ENCODE data around the gene SLX9. TPM values are rescaled to one million over a fixed set of nuclear protein-coding genes. Genes with fewer than 3 reads are reported as not detected.
"Not testable (repeated sequence)": the region's sequence is repeated elsewhere in the genome, so short reads cannot be mapped to it uniquely, and the experiment has no call there.

The SLX9 gene
- polyA plus RNA-seq, 1 experiment: 12.4 TPM

GRCh38 chr21:44975720-44976555 lies 36.1 kb downstream of the SLX9 start:
- no peak for DNase-seq (ENCODE audit: low read depth)
- ChIA-PET CTCF (interaction anchor here (1.8 kb wide), 1 partner anchor 12 kb away, joined by 5 read pairs; no protein-coding TSS in a partner anchor), POLR2A (no interaction called here)
- TF ChIP-seq CTCF (IDR thresholded peaks at IDR 0.05; ENCODE audit: insufficient read depth, low read depth, low read length): no peak
- H3K27me3 ChIP-seq (ENCODE audit: control insufficient read depth, insufficient read depth, low read length): no peaks in the 10 kb centered on the region
- H3K36me3 ChIP-seq (ENCODE audit: control insufficient read depth, insufficient read depth, low read length): peaks cover 3% of the 10 kb centered on the region
- no peak overlapping the region for H3K4me3 ChIP-seq (ENCODE audit: low read depth, low read length)

GRCh38 chr21:44976556-44977393 lies 36.9 kb downstream of the SLX9 start:
- POLR2A ChIA-PET: not testable (repeated sequence)

DNA sequence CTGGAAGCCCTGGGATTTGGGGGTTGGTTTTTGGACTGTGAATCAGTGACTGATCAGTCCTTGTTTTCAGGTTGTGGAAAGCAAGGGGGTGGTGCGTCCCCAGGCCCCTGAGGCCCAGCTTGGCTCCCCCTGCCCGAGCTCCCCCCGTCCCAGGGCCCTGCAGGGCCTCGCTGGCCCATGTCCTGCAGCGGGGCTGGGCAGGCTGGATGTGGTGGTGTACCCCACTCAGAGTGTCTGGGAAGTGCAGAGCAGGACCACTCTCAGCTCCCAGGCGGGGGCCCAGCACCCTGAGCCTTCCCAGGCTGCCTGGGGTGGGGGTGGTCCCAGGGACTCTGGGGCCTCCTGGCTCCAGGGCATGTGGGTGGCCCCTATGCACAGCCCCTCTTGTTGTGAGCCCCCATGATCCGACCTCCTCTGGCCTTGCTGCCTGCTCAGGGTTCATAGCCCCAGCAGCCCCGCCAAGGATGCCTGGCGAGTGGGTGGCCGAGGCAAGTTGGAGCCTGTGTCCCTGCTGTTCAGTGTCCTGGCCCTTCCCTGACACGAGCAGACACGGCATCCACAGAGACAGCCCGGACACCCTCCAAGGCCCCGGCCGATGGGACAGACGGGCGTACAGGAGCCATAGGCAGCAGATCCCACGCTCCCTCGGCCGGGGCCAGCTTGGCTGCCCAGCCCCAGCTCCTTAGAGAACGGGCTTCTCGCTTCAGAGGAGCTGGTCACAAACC lies 37.9 kb downstream of the SLX9 start:
- POLR2A ChIA-PET: no interaction called here
- no peaks in the 10 kb centered on the region for H3K27me3 ChIP-seq (ENCODE audit: control insufficient read depth, insufficient read depth, low read length)
- H3K36me3 ChIP-seq (ENCODE audit: control insufficient read depth, insufficient read depth, low read length): peaks cover 3% of the 10 kb centered on the region; the same call in 1 of the 2 replicates
- no peak for TF ChIP-seq CTCF (IDR thresholded peaks at IDR 0.05; ENCODE audit: insufficient read depth, low read depth, low read length)
- no peak for DNase-seq (ENCODE audit: low read depth)
- no peak overlapping the region for H3K4me3 ChIP-seq (ENCODE audit: low read depth, low read length)
- CTCF ChIA-PET: interaction anchor here (0.6 to 1.8 kb wide), 2 partner anchors 14 to 1662 kb away, joined by 3 to 5 read pairs; no protein-coding TSS in a partner anchor

More at GRCh38 chr21:44976556-44977393, 36.9 kb downstream of the SLX9 start:
- DNase-seq (ENCODE audit: low read depth); H3K27me3 ChIP-seq (ENCODE audit: control insufficient read depth, insufficient read depth, low read length); H3K4me3 ChIP-seq (ENCODE audit: low read depth, low read length); H3K36me3 ChIP-seq (ENCODE audit: control insufficient read depth, insufficient read depth, low read length): not testable (repeated sequence)
- TF ChIP-seq CTCF (IDR thresholded peaks at IDR 0.05; ENCODE audit: insufficient read depth, low read depth, low read length): peak; percentile 19; the same call in 1 of the 2 replicates
- CTCF ChIA-PET: interaction anchor here (1.8 kb wide), 1 partner anchor 13 kb away, joined by 5 read pairs; no protein-coding TSS in a partner anchor

GRCh38 chr21:44979687-44980561 lies 40.1 kb downstream of the SLX9 start:
- DNase-seq (ENCODE audit: low read depth): no peak
- ChIA-PET CTCF (no interaction called here), POLR2A (no interaction called here)
- no peak for TF ChIP-seq CTCF (IDR thresholded peaks at IDR 0.05; ENCODE audit: insufficient read depth, low read depth, low read length)
- no peaks in the 10 kb centered on the region for H3K27me3 ChIP-seq (ENCODE audit: control insufficient read depth, insufficient read depth, low read length)
- no peaks in the 10 kb centered on the region; the same call in 1 of the 2 replicates for H3K36me3 ChIP-seq (ENCODE audit: control insufficient read depth, insufficient read depth, low read length)
- no peak overlapping the region for H3K4me3 ChIP-seq (ENCODE audit: low read depth, low read length)
